ENCODE results near the gene SYDE2.
"Not testable (repeated sequence)": the region's sequence is repeated elsewhere in the genome, so short reads cannot be mapped to it uniquely, and the experiment has no call there.

SYDE2 gene

GRCh38 chr1:85168884-85169283 lies 31.9 kb downstream of the SYDE2 start:
- DNase-seq: no peak

GRCh38 chr1:85166351-85166750 lies 34.5 kb downstream of the SYDE2 start:
- DNase-seq: no peak

GRCh38 chr1:85158910-85159309 lies 41.9 kb downstream of the SYDE2 start:
- DNase-seq: no peak

DNA sequence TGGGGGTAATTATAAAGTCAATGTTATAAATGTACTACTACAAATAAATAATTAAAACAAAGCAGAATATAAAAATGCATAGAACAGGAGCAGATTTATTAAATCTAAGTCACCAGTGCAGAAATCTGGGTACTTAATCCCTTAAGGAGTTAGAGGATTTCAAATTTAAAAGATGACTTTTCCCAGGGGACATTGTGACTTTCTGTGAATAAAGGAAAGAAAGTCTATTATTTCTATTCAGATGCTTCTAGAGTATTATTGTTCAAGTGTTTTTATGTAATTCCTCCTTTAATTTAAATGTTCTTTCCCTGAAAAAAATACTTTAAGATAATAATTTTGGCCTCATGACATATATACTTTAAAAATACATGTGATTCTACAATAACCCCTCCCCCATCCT lies 43.4 kb downstream of the SYDE2 start:
- no peak for DNase-seq

GRCh38 chr1:85153149-85153891 lies 47.5 kb downstream of the SYDE2 start:
- DNase-seq: no peak

- no peak for DNase-seq
These were observed 49.4 kb downstream of the SYDE2 start for GRCh38 chr1:85151446-85151845.

DNA sequence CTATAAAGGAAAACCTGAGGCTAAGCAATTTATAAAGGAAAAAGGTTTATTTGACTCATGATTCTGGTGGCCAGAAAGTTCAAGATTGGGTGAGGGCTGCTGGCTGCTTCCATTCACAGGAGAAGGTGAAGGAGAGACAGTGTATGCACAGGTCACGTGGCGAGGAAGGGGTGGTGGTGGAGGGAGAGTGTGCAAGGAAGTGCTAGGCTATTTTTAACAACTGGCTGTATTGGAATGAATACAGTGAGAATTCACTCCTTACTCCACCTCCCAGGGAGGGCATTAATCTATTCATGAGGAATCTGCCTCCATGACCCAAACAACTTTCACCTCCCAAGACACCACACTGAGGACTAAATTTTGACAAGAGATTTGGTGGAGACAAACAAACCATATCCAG lies 51.0 kb downstream of the SYDE2 start:
- no peak for DNase-seq

- DNase-seq: no peak
These were observed 52.1 kb downstream of the SYDE2 start for GRCh38 chr1:85148524-85149250.

GRCh38 chr1:85146972-85147359 lies 53.9 kb downstream of the SYDE2 start:
- no peak for DNase-seq

DNA sequence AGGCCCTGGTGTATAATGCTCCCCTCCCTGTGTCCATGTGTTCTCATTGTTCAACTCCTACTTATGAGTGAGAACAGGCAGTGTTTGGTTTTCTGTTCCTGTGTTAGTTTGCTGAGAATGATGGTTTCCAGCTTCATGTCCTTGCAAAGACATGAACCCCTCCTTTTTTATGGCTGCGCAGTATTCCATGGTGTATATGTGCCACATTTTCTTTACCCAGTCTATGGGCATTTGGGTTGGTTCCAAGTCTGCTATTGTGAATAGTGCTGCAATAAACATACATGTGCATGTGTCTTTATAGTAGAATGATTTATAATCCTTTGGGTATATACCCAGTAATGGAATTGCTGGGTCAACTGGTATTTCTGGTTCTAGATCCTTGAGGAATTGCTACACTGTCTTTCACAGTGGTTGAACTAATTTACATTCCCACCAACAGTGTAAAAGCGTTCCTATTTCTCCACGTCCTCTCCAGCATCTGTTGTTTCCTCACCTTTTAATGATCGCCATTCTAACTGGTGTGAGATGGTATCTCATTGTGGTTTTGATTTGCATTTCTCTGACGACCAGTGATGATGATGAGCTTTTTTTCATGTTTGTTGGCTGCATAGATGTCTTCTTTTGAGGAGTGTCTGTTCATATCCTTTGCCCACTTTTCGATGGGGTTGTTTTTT lies 54.4 kb downstream of the SYDE2 start:
- not testable (repeated sequence) for DNase-seq

DNA sequence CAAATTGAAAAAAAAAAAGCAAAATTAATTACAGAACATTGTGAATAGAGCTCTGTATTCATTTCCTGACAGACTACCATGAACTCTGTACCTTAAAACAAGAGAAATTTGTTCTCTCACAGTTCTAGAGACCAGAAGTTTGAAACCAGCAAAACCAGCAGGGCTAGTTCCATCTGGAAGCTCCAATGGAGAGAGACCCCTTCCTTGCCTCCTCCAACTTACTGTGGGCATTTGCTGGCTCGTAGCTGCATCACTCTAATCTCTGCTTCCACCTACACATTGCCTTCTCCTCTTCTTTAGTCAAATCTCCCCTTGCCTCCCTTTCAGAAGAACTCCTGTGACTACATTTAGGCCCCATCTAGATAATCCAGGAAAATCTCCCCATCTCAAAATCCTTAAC lies 56.5 kb downstream of the SYDE2 start:
- DNase-seq: no peak

DNA sequence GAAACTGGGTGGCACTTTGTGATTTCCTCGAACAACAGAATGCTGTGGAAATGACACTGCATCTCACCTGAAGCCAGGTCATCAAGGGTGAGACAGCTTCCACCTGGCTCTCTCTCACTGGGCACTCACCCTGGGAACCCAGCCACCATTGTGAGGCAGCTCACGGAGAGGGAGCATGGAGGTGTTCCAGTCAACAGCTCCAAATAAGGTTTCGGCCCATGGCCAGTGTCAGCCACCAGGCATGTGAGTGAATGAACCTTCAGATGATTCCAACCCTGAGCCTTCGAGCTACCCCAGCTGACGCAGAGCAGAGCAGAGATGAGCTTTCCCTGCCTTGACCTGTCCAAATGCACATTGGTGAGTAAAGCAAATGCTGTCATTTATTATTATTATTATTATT lies 58.1 kb downstream of the SYDE2 start:
- no peak for DNase-seq

GRCh38 chr1:85138439-85138838 lies 62.4 kb downstream of the SYDE2 start:
- DNase-seq: not testable (repeated sequence)

- DNase-seq: peak; percentile 36
These were observed 63.2 kb downstream of the SYDE2 start for GRCh38 chr1:85137660-85138059.

DNA sequence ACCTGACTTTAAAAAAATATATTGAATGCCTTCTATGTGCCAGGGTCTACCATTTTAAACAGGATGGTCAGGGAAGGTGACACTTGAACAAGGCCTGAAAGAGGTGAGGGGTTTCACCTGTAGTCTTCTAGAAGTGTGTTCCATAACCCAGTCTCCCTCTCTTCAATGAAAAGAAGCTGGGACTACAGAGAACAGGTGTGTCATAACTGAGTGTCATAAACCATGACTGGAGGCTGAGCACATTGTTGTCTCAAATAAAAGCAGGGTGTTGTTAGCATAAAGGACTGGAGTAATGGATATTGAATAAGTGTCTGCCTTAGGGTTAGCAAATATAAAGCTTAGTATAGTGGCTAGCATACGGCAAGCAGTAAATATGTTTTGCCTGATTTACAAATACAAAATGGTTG lies 65.4 kb downstream of the SYDE2 start:
- no peak for DNase-seq

GRCh38 chr1:85134583-85135391 lies 66.0 kb downstream of the SYDE2 start:
- no peak for DNase-seq

- DNase-seq: no peak
These were observed 67.2 kb downstream of the SYDE2 start for GRCh38 chr1:85133565-85134159.

DNA sequence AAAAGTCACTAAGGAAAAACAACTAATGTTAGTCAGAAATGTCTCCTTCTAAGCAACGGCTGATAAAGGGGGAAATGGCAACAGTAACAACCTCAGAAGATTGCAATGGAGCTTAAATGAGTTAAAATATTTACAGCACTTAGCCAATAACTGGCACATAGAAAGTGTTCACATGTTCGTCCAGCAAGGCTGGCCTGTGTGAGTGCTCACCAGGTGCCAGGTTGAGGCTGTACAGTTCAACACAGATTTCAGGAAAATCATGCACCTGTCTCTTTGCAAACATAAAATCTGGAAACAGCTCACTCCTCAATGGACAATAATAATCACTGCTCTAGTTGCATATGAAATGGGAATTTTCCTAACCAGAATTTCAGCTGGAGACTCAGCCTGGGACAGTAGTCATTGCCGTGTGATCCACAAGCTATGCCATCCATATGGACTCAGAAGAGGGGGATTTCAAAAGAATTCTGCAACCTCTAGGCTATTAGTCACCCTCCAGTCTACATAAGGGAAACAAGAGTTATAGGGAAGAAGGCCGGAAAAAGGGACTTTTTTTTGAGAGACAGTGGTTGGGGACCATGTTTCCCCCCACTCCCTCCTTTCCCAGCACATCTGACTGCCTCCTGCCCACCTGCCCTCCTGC lies 68.6 kb downstream of the SYDE2 start:
- no peak for DNase-seq

GRCh38 chr1:85128316-85128715 lies 72.5 kb downstream of the SYDE2 start:
- DNase-seq: no peak

GRCh38 chr1:85125891-85126290 lies 74.9 kb downstream of the SYDE2 start:
- DNase-seq: no peak

- no peak for DNase-seq
These were observed 76.7 kb downstream of the SYDE2 start for GRCh38 chr1:85124091-85124490.

DNA sequence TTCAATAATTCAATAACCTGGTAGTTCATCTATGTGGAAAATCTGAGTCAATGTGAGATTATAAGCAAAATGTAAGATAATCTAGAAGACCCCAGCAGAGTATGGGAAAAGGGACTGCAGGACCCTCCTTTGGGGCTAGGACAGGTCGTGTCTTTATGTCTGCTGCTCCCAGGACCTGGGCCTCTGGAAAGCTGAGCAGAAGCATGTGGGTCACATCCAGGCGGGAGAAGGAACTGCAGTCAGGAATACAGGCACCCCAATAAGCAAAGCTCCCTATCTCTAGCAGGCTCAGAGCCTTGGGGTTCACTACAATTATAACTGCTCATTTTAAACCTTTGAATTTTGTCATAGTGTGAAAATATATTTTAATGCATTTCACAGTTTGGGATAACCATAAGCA lies 78.6 kb downstream of the SYDE2 start:
- DNase-seq: no peak

Measured in NCI-H2171 (cell line).